ENCODE measurements around the gene CCDC57. TPM values are rescaled to one million over a fixed set of nuclear protein-coding genes. Genes with fewer than 3 reads are reported as not detected.

CCDC57 gene
- total and polyA plus RNA-seq, 4 donors: 5.4 to 19.1 (median 11.7) TPM

- TF ChIP-seq CTCF (IDR thresholded peaks at IDR 0.05; ENCODE audit: low read depth, low read length, missing input control): no peak
- TF ChIP-seq TAF1 (conservative IDR thresholded peaks at IDR 0.05): no peak
Observed at GRCh38 chr17:82060001-82060380, 152.7 kb downstream of the CCDC57 start (continued).

- no peak for TF ChIP-seq REST (IDR thresholded peaks at IDR 0.05)
- no peak for TF ChIP-seq ATF3 (IDR thresholded peaks at IDR 0.05)
- TF ChIP-seq CTCF (IDR thresholded peaks at IDR 0.05; ENCODE audit: low read depth, low read length, missing input control): no peak
- TF ChIP-seq RAD21 (IDR thresholded peaks at IDR 0.05): no peak
- TF ChIP-seq MAX (IDR thresholded peaks at IDR 0.05): no peak
- TF ChIP-seq YY1 (IDR thresholded peaks at IDR 0.05): no peak
- no peak for TF ChIP-seq TAF1 (conservative IDR thresholded peaks at IDR 0.05)
- TF ChIP-seq FOXA1 (IDR thresholded peaks at IDR 0.05): no peak
- no peak for TF ChIP-seq SP1 (IDR thresholded peaks at IDR 0.05)
- no peak for TF ChIP-seq HNF4A (conservative IDR thresholded peaks at IDR 0.05)
- no peak for TF ChIP-seq ZBTB33 (IDR thresholded peaks at IDR 0.05)
- no peak for TF ChIP-seq EGR1 (IDR thresholded peaks at IDR 0.05; ENCODE audit: low read depth in 2 of 2)
- no peak for TF ChIP-seq NR2F2 (IDR thresholded peaks at IDR 0.05)
- TF ChIP-seq JUND (IDR thresholded peaks at IDR 0.05): no peak
- no peak for TF ChIP-seq GABPA (IDR thresholded peaks at IDR 0.05 in 1 of 2, conservative IDR thresholded peaks at IDR 0.05 in 1 of 2)
- TF ChIP-seq FOXA2 (IDR thresholded peaks at IDR 0.05): no peak
- no peak for TF ChIP-seq RXRA (IDR thresholded peaks at IDR 0.05)
- no peak for DNase-seq (ENCODE audit: low spot score)
Observed at GRCh38 chr17:82059272-82060000, 153.2 kb downstream of the CCDC57 start.

More at GRCh38 chr17:82059272-82060000, 153.2 kb downstream of the CCDC57 start:
- Histone ChIP-seq H3K4me1 (ENCODE audit: control insufficient read depth in 4 of 4, insufficient read depth in 4 of 4, low read length in 3 of 4) (peaks cover 5 to 17% (median 14%) of the 10 kb centered on the region in 4 donors), H3K27me3 (ENCODE audit: control insufficient read depth in 4 of 4, insufficient read depth in 4 of 4, low read length in 3 of 4) (no peaks in the 10 kb centered on the region), H3K9ac (ENCODE audit: low read depth in 1 of 2, low read length in 2 of 2) (no peak overlapping the region), H3K9me3 (ENCODE audit: control insufficient read depth in 4 of 4, low read length in 3 of 4) (no peaks in the 10 kb centered on the region), H3K36me3 (ENCODE audit: control insufficient read depth in 4 of 4, insufficient read depth in 3 of 4, low read depth in 1 of 4, low read length in 3 of 4) (peaks cover 6 to 77% (median 30%) of the 10 kb centered on the region in 4 donors), H3K4me3 (ENCODE audit: low read depth in 1 of 3, low read length in 3 of 3) (no peak overlapping the region), H3K27ac (ENCODE audit: low read depth in 1 of 2, low read length in 2 of 2) (no peak overlapping the region)
- 86% methylated on average over 19 of the region's 19 CpGs for WGBS

Measured in liver (tissue), 9 donors.